Esophagus muscularis mucosa (tissue), 3 donors: ENCODE data around the gene ST8SIA5.

Source experiments
- POLR2A ChIP-seq: fragments of 450-650 bp; IDR thresholded peaks from one replicate; pipeline ENCODE4 v1.6.1; 2017; ENCODE audit warnings: antibody characterized with exemption, moderate library complexity, mild to moderate bottlenecking, low read depth
- POLR2AphosphoS5 ChIP-seq, 2 donors: sonication (generic); formaldehyde crosslinking; IDR thresholded peaks; one replicate each; pipeline ENCODE4 v1.6.1; 2017; ENCODE audit warnings: antibody characterized with exemption in 2 of 2
- TF ChIP-seq, protein P1 (sequence below), 3 experiments: fragments of 200-600 bp in 2 of 3; fragments of 450-650 bp in 1 of 3; sonication (generic) in 2 of 3; IDR thresholded peaks; one replicate each; pipeline ENCODE4 v1.5.1; 2017 to 2019; ENCODE audit warnings: antibody characterized with exemption in 3 of 3, mild to moderate bottlenecking in 2 of 3, moderate library complexity in 1 of 3

GRCh38 chr18:46649071-46649862 is 107.6 kb downstream of the ST8SIA5 start:
- TF ChIP-seq, protein P1, sequence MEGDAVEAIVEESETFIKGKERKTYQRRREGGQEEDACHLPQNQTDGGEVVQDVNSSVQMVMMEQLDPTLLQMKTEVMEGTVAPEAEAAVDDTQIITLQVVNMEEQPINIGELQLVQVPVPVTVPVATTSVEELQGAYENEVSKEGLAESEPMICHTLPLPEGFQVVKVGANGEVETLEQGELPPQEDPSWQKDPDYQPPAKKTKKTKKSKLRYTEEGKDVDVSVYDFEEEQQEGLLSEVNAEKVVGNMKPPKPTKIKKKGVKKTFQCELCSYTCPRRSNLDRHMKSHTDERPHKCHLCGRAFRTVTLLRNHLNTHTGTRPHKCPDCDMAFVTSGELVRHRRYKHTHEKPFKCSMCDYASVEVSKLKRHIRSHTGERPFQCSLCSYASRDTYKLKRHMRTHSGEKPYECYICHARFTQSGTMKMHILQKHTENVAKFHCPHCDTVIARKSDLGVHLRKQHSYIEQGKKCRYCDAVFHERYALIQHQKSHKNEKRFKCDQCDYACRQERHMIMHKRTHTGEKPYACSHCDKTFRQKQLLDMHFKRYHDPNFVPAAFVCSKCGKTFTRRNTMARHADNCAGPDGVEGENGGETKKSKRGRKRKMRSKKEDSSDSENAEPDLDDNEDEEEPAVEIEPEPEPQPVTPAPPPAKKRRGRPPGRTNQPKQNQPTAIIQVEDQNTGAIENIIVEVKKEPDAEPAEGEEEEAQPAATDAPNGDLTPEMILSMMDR (IDR thresholded peaks at IDR 0.05) = no peak
- no peak for TF ChIP-seq POLR2A
- no peak for TF ChIP-seq POLR2AphosphoS5 (IDR thresholded peaks at IDR 0.05)
